Astrocyte (in vitro differentiated cells and primary cell): ENCODE results near the gene PDE1C.

Source experiments
- EZH2 ChIP-seq: IDR thresholded peaks from 2 replicates; pipeline ENCODE4 v1.6.1; 2012; ENCODE audit warnings: mild to moderate bottlenecking, low read length, inconsistent platforms; ENCODE audit not compliant: insufficient read depth
- TF ChIP-seq, protein P1 (sequence below): IDR thresholded peaks from 2 replicates; pipeline ENCODE4 v1.5.1; 2011; ENCODE audit warnings: low read depth, mild to moderate bottlenecking, inconsistent platforms, low read length, moderate library complexity; ENCODE audit not compliant: insufficient read depth

DNA sequence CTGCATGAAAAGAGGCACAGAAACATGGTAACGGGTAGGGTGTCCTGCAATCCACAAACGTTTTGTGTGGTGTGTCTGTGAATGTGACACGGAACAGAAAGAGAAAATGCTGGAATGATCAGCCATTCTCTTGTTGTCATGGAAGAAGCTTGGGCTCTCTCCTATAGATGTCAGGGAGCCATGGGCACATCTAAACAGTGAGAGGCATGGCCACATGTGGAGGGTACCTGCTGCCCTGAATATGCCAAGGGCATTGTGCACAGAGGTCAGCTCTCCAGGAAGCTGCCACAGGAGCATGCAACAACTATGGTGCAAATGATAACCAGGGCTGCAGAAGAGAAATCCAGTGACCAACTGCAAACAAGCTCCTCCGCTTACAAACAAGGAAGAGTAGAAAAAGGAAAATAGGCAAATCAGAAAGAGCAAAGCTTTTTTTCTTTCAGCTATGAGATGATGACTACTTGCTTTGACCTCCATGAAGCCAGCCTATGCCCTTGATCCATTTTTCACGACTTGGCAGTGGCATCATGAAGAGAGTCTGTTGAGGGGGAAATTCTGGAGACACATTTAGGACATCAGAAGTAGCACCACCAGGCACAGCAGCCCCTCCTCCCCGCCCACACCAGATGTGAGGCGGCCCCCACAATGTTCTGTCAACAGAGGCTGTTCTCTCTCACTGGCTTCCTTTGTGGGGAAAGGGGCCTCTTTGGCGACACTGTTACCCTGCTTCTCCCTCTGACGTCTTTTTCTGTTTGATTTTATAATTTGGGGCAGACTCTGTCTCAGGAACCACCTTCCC, 4.8 kb upstream of the PDE1C start:
- TF ChIP-seq, protein P1, sequence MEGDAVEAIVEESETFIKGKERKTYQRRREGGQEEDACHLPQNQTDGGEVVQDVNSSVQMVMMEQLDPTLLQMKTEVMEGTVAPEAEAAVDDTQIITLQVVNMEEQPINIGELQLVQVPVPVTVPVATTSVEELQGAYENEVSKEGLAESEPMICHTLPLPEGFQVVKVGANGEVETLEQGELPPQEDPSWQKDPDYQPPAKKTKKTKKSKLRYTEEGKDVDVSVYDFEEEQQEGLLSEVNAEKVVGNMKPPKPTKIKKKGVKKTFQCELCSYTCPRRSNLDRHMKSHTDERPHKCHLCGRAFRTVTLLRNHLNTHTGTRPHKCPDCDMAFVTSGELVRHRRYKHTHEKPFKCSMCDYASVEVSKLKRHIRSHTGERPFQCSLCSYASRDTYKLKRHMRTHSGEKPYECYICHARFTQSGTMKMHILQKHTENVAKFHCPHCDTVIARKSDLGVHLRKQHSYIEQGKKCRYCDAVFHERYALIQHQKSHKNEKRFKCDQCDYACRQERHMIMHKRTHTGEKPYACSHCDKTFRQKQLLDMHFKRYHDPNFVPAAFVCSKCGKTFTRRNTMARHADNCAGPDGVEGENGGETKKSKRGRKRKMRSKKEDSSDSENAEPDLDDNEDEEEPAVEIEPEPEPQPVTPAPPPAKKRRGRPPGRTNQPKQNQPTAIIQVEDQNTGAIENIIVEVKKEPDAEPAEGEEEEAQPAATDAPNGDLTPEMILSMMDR = no peak
- no peak for TF ChIP-seq EZH2
